Pulmonary artery endothelial cell (primary cell): ENCODE results near the gene STK32B. TPM values are rescaled to one million over a fixed set of nuclear protein-coding genes. Genes with fewer than 3 reads are reported as not detected.
A peak's percentile ranks its signal among the peaks of the same experiment; 100 is the strongest.

ENCODE experiments used
- DNase-seq: peaks from one replicate; pipeline ENCODE4 v3.0.0-alpha.2; 2011; ENCODE audit warnings: low read depth, low spot score
- total RNA-seq: library from RNA; depleted of rRNA; stranded (reverse); fragments of >200 nt; gene quantifications from 2 replicates; pipeline ENCODE4 v1.2.3, GENCODE V29; 2014

STK32B gene
- total RNA-seq, 1 donor from 2014 or later, result 12.4 TPM

- DNase-seq, result no peak
Observed at GRCh38 chr4:5124876-5125275, 73.6 kb downstream of the STK32B start.

DNA sequence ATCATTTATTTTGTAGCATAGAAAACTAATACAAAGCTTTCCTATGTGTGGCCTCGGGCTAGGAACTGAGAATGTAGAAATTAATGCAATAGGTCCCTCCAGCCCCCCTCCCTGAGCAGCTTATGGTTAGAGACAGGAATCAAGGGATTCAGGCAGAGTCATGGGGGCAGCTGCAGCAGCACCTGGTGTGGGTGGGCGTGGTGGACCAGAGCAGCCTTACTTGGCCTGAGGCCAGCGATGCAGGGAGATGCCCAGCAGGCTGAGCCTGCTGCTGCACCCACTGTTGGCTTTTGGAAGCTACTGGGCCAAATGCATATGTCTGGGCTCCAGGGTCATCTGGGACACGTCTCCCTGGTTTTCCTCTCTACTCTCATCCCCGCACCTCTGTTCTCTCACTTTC is 74.0 kb downstream of the STK32B start:
- no peak for DNase-seq

DNA sequence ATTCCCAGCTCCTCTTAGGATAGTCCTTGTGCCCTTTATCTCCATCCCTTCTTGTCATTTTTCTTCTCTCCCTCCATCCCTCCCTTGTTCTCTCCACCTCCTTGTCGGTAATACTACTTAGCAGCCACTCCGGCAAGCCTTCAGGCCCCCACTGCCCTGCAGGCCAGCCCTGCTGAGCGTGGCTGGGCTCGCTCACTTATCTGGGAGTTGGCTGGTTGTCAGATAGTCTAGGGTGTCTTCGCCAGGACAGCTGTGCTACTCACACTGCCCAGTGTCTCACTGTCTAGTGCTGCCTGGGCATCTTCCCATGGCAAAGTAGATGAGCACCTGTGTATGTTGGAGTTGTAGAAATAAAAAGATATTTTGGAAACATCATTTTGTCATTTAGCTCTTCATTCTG is 75.0 kb downstream of the STK32B start:
- DNase-seq, result no peak

DNA sequence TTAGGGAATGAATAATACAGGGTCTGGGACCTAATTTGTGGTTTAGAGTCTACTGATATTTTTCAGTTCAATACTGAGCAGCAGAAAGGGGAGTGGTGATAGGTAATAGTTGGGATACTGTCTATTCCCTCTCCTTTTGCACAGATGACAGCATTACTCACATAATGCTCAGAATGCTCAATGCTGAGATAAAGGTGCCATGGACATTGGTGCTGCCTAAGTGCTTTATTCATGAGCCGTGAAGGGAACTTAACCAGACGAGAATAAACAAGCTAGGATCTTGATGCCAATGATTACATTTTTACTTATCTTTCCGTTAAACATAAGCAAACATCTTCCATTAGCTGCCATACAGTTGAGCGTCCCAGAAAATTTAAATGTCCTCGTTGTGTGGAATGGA is 75.6 kb downstream of the STK32B start:
- DNase-seq, result no peak

DNA sequence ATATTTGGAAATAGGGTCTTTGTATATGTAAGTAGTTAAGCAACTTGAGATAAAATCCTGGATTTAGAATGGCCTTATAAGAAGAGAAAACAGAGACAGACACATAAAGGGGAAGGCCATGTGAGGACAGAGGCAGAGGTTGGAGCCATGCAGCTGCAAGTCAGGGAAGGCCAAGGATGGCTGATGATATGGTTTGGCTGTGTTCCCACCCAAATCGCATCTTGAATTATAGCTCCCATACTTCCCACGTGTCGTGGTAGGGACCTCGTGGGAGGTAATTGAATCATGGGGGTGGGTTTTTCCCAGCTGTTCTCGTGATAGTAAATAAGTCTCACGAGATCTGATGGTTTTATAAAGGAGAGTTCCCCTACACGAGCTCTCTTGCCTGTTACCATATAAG is 76.3 kb downstream of the STK32B start:
- no peak for DNase-seq

DNA sequence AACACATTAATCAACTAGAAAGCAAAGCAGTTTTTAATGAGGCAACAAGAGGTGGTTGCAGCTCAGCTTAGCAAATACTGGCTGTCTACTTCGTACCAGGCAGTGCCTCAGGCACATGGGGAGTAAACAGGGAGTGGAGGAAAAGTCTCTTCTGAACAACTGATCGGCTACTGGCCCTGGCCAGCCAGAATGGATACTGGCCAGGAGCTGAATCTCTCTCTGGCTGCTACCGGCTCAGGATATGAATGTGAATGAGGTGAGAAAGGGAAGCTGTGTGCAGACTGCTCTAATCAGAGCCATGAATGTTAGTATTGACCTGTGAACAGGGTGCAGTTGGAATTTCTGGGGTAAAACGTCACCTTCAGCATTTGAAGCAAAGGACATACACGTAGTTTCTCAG is 77.3 kb downstream of the STK32B start:
- no peak for DNase-seq

DNA sequence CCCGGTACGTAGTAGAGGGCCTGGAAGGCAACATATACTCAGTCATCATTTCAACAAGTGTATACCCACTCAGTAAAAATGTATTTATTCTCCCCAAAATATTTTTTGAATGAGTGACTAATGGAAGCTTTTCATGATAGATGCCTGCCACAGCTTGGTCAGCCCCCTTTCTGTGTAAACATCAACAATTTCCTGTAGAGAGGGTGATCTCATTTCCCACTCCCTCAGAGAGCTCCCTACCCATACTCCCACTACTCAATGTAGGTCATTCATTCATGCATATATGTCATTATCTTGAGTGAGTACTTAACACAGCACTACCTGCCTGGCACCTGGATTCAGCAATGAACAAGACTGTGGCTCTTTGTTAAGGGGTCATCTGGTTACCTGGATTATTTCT is 81.9 kb downstream of the STK32B start:
- DNase-seq, result peak; percentile 22

GRCh38 chr4:5133933-5134594 is 82.8 kb downstream of the STK32B start:
- no peak for DNase-seq

GRCh38 chr4:5134620-5135019 is 83.3 kb downstream of the STK32B start:
- no peak for DNase-seq

DNA sequence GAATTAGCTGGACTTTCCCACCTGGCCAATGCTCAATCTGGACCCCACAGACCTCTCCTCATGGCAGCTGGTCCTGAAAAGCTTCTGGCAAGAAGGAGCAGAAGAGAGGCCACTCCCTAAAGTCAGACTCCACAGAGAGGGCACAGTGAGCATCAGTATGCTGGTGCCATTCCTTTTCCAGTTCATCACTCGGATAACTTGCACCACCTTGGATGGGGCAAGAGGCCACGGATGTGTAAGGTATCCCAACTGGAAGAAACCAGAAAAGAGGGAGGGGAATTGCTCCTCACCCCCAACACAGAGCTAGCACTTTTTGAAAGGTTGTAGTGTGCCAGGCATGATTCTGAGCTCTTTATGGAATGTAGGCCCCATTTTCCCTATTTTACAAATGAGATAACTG is 85.9 kb downstream of the STK32B start:
- no peak for DNase-seq

- no peak for DNase-seq
Observed at GRCh38 chr4:5137927-5138326, 86.6 kb downstream of the STK32B start.

- DNase-seq, result no peak
Observed at GRCh38 chr4:5138389-5138788, 87.1 kb downstream of the STK32B start.

- no peak for DNase-seq
Observed at GRCh38 chr4:5139141-5139540, 87.9 kb downstream of the STK32B start.

DNA sequence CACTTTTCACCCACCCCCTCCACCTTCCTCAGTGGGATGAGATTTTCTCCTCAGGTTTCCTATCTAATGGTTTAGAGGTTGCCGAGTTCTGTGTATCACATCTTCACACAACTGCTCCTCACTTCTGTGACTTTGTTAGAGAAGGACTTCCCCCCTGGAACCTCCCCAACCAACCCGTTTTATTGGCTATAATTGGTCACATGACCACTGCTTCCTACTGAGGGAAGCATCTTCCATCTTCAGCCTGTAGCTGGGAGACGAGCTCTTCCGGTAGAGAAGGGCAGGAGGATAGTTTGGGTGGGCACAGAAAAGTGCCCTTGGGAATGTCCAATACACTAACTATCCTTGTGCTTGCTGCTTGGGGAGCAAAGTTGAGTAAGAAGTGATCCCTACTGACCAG is 90.5 kb downstream of the STK32B start:
- DNase-seq, result no peak

DNA sequence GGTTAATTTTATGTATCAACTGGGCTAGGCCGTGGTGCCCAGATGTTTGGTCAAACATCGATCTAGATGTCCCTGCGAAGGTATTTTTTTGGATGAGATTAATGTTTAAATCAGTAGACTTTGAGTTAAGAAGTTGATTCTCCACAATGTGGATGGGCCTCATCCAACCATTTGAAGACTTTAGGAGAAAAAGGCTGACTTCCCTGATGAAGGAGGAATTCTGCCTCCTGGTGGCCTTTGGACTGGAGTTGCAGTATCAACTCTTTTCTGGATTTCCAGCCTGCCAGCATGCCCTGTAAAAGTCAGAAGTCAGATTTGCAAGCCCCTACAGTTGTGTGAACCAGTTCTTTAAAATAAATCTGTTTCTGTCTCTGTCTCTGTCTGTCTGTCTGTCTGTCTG is 91.4 kb downstream of the STK32B start:
- DNase-seq, result peak; percentile 36

DNA sequence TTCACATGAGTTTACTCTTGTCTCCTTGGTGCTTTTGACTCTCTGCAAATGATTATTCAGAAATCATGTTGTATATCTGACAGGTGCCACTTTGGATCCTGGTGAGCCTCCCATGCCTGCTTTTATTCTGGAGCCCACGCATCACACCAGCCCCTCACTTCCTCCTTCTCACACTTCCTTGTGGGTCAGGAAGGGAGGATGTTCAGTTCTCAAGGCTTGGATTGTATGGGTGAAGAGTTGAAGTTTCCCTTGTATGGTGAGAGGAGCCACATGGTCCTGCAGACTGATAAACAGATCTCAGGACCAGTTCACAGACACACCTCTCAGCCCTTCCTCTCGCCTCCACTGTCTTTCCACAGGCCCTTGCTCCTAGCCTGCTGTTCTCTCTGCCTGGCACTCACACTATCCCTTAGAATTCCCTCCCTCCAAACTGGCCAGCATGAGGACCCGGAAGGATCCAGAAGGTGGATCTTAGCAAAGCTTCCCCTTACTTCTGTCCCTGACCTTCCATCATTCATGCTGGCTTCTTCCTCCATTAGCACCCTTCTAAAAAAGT is 92.1 kb downstream of the STK32B start:
- no peak for DNase-seq

DNA sequence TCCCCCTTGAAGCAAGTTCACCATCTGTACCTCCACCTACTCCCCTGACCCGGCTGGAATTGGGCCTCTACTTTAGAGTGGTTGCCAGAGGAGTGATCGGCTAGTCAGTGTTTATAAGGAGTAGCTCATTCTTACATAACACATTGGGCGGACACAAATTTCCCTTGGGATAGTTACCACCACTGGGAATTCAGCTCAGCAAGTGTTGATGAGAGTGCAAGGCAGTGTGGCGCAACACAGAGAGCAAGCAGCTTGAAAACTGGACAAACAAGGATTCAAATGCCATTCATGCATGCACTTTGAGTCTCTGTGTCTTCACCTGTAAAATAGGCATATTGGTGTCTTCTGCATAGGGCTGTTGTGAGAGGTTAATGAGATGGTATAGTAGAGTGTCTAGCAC is 92.7 kb downstream of the STK32B start:
- DNase-seq, result no peak

GRCh38 chr4:5144384-5144783 is 93.1 kb downstream of the STK32B start:
- DNase-seq, result no peak

- no peak for DNase-seq
Observed at GRCh38 chr4:5146248-5146647, 95.0 kb downstream of the STK32B start.

- no peak for DNase-seq
Observed at GRCh38 chr4:5152521-5152920, 101.2 kb downstream of the STK32B start.

DNA sequence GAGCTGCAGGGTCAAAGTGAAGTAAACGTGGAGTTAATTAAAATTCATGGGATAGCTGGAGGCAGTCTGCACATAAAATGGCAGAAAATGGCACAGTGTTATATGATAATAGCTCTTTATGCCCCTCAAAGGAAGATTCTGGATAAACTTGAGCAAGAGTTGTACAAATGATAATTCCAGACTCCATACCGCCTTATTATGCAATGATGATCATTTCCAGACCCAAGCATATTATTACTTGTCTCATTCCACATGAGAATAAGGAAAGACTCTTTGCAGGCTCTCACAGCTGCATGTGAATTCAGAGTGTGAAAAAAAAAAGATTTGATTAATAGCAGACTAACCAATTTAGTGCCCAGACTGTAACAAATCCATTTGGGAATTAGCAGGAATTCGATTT is 105.4 kb downstream of the STK32B start:
- DNase-seq, result no peak

GRCh38 chr4:5157791-5158770 is 106.8 kb downstream of the STK32B start:
- DNase-seq, result no peak
